Myometrial cell (primary cell): ENCODE results near the gene FER1L5. TPM values are rescaled to one million over a fixed set of nuclear protein-coding genes. Genes with fewer than 3 reads are reported as not detected.

ENCODE experiments used
- total RNA-seq: library from RNA; depleted of rRNA; stranded (reverse); fragments of >200 nt; gene quantifications from 2 replicates; pipeline ENCODE4 v1.2.3, GENCODE V29; 2015

Gene FER1L5
- total RNA-seq = under 0.01 and 0.18 TPM in 2 replicates

DNA sequence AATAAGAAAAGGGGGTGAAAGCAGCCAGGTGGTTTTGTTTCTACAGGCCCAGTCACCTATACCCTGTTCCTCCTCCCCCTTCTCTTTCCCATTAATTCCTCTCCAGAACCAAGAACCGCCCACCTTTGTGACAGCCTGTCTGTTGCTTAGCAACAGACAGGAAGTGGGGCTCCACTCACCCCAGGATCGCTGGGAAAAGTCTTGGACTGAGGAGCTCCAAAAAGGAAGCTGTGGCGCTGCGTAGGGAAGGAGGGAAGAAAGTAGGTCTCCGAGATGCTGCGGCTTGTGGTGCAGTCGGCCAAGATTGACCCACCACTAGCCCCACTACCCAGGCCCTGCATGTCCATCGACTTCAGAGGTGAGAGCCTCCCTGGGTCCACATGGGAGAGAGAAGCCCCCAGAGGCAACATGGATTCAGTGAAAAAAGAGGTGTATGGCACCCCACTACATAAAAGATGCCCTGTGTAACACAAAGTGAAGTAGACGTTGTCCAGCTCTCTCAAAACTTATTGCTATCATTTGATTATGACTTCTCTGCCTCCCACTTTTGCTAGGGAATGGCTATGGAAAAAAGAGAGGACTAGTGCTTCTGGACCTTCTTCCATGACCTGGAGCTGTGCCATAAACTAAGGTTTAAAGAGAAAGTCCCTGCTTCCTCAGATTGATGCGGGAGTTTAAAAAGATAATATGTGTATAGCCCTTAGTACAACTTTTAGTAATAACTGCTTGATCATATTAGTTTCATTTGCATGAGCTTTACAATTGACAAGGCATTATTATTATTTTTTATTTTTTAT, at the start of gene FER1L5:
Gene FER1L5, plus strand, starts transcription at position 201 of the 797 bp plus-strand sequence. Its CDS starts 73 bp downstream, at position 274.

DNA sequence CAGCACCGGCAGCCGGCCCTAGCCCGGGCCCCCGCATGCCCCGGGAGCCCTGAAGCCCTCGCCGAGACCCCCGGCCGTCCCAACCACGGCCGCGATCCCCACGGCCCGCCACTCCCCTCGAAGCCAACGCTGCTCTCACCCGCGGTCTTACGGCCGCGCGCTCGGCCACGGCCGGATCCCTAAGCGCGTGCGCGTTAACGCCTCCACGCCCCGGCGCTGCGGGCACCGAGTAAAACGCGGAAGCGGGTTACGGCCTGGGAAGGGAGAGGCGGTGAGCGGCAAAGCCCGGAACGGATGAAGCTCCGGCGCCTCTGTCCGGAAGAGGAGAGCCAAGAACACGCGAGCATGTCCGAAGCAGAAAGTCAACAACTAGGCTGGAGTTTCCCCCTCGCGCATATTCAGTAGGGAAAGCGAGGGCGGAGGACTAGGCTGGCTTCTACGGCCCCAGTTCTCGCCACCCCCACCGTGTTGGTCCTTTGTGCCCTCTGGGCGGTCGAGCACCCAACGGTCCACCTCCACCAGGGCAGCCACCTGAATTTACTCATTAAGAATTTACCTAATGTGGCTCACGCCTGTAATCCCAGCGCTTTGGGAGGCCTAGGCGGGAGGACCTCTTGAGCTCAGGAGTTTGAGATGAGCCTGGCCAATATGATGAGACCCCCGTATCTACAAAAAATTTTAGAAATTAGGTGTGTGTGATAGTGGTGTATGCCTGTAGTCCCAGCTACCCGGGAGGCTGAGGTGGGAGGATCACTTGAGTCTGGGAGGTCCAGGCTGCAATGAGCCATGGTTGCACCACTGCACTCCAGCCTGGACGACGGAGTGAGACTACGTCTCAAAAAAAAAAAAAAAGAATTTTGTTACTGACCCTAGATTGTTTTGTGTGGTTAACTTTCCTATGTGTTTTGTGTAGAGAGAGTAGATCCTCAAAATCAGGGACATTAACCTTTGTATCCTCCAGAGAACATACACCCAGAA, 4.1 kb upstream of the FER1L5 start, which contains the start of gene KANSL3:
Gene KANSL3, minus strand, starts transcription at position 169 of the 978 bp plus-strand sequence. CDS start 1,177 bp downstream, outside the sequence.

DNA sequence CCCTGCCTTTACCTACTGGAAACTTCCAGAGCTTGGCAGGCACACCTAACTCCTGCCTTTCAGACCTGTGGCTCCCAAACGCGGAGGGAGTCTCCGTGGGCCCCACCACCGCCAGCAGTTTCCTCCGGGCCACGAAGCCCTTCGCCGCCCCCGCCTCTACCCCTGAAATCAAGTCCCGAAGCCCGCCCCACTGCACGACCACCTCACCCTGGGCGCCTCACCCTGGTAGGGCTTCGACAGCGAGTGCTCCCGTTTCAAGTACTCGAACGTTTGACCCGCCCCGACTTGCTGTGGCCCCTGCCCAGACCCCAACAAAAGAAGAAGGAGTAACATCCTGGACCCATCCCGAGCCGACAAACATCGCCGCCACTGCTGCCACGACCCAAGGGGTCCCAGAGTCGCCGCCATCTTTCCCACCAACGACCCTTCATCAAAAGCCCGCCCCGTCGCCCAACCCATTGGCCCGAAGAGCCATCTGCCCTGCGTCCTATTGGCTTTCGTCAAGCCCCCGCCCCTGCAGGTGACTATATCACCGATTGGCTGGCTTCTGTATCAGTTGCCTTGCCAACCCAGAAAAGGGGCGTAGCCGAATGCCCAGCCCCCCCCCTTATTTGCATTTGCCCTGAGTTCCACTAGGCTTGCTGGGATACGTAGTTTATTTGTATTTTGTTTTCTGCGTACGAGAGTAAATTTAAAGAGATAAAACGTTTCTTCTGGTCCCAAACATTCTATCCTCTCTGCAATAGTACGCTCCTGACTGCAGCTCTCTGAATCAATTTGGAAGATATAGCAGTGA, 97.3 kb downstream of the FER1L5 start, which contains the start of gene LMAN2L:
Gene LMAN2L, minus strand, starts transcription at position 432 of the 796 bp plus-strand sequence. Its CDS starts 24 bp downstream, at position 408.

Other genes starting within 250 kb of the FER1L5 start
- gene NEURL3, start 137.4 kb upstream of the FER1L5 start, total RNA-seq = not detected in 2 replicates
- gene ARID5A, start 106.0 kb upstream of the FER1L5 start, total RNA-seq = 8.5 and 8.9 TPM in 2 replicates
- gene KANSL3, start 4.5 kb upstream of the FER1L5 start, total RNA-seq = 31.4 and 33.2 TPM in 2 replicates
- gene LMAN2L, start 97.3 kb downstream of the FER1L5 start, total RNA-seq = 32.3 and 34.2 TPM in 2 replicates
- 3.5 and 4.4 TPM in 2 replicates for gene CNNM4, start 118.1 kb downstream of the FER1L5 start, total RNA-seq
- 3.9 and 5.8 TPM in 2 replicates for gene CNNM3, start 173.5 kb downstream of the FER1L5 start, total RNA-seq
- not detected in 2 replicates for gene ANKRD23, start 201.3 kb downstream of the FER1L5 start, total RNA-seq
- gene ANKRD39, start 215.3 kb downstream of the FER1L5 start, total RNA-seq = 22.5 and 29.4 TPM in 2 replicates
- 20.9 and 24.2 TPM in 2 replicates for gene SEMA4C, start 227.3 kb downstream of the FER1L5 start, total RNA-seq